ENCODE results near the gene ZNF718.
A peak's percentile ranks its signal among the peaks of the same experiment; 100 is the strongest.
"Not testable (repeated sequence)": the region's sequence is repeated elsewhere in the genome, so short reads cannot be mapped to it uniquely, and the experiment has no call there.

The ZNF718 gene

DNA sequence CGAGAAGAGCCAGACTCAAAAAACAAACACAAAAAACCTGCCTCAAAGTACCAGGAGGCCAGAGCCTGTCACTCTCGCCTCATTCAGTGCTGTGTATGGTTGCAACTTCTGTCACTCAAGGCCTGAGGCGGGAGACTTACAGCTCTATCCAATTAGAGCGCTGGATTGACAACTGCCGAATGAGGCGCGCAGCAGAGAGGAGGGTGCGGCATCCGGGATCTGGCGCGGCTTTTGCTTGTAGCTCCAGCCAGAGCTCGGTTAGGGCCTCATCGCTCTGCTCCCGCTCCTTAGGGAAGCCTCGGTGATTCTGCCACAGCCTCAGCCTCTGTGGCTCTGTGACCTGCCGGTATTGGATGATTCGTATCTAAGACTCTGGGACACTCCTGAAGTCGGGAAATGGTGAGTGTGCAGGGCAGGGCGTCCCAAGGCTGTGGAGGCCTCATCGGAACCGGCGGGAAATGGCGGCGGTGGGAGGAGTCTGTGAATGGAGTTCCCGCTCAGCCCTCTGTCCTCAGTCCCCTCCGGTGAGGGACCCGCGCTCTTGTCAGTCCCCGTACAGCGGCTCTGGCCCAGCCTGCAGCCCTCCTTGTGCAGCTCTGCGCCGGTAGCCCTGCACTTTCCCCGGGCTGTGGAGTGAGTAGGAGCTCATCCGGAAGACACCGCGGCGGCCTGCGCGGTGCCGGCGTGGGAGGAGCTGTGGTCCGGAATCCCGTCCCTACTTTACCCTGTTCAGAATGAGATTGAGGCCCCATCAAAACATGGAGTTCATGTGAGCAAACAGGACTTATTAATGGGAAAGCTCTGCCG is at the start of gene ZNF718:
Gene ZNF718, plus strand, starts transcription at position 227 of the 807 bp plus-strand sequence. Its CDS starts 170 bp downstream, at position 397.
- peak; percentile 40 to 50 for DNase-seq

DNA sequence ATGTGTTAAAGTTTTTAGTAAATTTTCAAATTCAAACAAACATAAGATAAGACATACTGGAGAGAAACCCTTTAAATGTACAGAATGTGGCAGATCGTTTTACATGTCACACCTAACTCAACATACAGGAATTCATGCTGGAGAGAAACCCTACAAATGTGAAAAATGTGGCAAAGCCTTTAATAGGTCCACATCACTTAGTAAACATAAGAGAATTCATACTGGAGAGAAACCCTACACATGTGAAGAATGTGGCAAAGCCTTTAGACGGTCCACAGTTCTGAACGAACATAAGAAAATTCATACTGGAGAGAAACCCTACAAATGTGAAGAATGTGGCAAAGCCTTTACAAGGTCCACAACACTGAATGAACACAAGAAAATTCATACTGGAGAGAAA is 38.4 kb upstream of the ZNF718 start:
- no peak for DNase-seq

DNA sequence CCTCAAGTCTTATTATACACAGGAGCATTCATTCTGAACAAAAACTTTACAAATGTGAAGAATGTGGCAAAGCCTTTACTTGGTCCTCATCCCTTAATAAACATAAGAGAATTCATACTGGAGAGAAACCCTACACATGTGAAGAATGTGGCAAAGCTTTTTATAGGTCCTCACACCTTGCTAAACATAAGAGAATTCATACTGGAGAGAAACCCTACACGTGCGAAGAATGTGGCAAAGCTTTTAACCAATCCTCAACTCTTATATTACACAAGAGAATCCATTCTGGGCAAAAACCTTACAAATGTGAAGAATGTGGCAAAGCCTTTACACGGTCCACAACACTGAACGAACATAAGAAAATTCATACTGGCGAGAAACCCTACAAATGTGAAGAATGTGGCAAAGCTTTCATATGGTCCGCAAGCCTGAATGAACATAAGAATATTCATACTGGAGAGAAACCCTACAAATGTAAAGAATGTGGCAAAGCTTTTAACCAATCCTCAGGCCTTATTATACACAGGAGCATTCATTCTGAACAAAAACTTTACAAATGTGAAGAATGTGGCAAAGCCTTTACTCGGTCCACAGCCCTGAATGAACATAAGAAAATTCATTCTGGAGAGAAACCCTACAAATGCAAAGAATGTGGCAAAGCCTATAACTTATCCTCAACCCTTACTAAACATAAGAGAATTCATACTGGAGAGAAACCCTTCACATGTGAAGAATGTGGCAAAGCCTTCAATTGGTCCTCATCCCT is 37.6 kb upstream of the ZNF718 start:
- not testable (repeated sequence) for DNase-seq

DNA sequence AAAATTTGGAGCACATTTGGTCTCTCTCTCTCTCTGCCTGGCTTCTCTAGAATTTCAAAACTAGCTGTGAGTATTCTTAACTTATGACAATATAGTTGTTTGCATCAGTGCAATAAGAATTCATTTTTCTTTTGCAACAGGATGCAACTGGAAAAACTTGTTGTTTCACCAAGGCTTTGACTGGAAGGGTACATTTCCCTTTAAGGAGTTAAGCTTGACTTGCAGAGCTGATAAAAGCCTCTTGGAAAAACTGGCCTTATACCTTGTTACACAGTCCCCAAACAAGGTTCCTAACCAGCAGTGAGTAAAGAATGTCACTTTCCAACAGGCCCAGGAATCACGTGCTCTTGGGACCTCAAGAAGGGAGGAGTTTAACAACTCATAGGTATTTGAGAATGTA is 25.9 kb upstream of the ZNF718 start:
- DNase-seq = no peak

DNA sequence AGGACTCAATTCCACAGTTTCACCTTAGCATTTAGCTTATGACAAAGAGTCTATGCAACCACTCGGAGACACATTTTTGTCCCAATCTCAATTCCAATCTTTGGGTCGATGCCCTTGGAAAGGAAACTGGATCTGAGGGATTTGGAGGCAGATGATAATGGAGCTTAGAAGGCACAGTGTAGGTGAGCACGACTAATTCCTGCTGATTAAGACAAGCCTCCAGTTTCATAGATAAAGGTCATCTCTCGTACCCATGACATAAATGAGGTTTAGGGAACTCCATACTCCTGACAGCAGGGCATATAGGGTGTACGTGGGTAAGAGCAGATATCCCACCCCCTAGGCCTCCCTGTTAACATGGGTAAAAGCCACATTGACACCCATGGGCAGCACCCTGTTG is 24.4 kb upstream of the ZNF718 start:
- DNase-seq = no peak

DNA sequence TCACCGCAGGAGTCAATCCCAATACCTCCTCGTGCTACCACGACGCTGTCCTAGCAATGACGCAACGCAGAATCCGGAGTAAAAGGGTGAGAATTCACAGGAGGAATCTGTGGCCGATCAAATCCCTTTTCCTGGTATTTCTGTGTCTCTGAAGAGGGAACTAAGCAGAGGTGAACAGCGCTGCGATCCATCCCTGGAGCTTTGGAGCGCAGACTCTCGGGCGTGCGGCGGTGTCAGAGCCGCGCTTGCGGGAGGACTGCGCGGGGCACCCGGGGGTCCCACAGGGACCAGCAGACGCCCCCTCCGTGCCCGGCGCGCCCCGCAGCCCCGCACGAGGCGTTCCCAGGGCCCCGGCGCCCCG is 17.2 kb upstream of the ZNF718 start:
- no peak for DNase-seq

DNA sequence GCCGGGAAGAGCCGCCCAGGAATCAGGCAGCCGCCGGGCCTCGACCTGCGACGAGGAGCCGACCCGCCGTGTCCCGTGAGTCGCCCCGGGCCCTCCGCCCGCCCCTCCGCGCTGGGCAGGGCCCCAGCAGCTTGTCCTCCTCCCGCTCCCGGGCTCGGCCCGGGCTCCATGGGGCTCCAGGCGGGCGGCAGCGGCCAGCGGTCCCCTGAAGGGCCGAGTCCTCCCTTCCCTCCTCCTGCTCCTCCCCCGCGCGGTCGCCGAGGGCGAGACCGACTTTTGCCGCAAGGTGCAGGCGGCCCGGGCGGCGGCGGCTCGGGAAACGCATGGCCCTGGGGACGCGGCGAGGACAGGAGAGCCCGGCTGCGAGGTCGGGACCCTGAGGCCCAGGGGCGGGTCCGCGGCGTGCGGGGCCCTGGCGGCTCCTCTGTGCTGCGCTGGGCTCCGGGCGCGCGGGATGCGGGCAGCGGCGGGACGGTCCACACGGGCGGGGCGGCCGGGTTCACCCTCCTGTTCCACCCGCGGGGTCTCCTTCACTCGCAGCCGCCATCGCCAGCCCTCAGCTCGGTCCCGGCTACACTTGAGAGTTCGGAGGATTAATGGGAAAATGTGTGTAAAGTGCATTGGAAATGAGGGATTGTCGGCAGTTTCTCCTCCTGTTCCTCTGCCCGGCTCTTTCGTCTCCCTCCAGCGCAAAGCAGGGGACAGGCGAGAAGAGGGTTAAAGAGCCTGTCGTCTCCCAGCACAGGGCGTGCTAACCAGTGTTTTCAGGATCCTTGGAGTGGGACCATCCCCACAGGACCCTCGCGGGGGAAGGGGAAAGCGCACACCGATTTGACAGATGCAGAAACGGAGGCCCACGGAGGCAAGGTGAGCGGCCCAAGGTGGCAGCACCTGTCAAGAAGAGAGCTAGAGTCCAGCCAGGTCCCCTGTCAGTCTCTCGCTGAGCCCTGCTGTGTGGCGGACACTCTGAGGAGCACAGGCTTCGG is 16.6 kb upstream of the ZNF718 start:
- no peak for DNase-seq

DNA sequence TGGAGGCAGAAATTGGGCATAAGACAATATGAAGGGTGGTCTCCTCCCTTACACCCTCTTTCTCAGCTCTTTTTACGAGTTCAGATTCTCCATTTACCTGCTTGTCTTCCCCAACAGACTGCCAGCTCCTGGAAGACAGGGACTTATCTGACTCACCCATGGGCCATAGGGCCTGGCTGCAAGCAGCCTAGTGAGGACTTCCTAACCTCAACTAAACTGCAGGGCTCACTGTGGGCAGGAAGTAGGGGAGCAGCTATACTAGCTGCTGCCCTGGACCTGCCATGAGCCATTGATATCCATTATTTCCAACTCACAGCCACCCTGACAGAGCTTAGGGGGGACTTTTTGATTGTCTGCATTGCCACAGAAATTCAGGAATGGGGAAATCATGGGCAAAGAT is 11.5 kb upstream of the ZNF718 start:
- no peak for DNase-seq

DNA sequence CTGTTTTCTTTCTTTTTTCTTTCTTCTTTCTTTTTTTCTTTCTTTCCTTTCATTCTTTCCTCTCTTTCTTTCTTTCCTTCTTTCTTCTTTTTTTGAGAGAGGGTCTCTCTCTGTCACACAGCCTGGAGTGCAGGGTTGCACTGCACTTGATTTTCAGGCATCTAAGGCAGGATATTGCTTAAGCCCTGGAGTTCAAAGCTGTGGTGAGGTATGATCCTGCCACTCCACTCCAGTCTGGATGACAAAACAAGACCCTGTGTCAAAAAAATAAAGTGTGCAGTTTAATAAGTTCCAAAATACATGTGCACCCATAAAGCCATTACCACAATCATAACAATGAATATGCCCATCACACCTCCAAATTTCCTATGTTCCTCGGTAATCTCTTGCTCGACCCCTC is 10.6 kb upstream of the ZNF718 start:
- DNase-seq = no peak

DNA sequence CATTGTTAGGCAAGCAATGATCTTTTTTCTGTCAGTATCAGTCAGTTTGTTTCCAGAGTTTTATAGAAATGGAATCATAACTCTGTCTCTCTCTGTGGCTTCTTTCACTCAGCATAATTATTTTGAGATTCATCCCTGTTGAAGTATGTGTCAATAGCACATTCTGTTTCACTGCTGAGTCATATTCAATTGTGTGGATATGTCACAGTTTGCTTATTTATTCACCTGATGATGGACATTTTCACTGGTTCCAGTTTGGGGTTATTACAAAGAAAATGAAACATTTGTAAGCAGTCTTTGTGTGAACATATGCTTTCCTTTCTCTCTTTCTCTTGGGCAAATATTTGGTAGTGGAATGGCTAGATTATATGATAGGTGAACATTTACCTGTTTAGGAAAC is 10.2 kb upstream of the ZNF718 start:
- no peak for DNase-seq

DNA sequence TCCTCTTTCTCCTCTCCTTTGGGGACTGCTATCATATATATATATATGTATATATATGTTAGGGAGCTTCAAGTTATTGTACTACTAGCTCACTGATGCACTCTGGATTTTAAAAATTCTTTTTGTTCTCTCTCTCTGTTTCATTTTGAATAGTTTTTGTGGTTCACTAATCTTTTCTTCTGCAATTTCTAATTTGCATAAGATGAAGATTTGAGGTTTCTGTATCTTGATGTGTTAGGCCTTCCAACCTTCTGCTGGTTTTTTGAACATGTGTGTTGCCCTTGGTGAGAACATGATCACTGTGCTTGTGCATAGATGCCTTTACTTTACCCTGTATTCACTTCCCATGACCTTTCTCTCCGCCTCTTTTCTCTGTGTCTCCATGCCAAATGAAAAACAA is 7.8 kb upstream of the ZNF718 start:
- DNase-seq = no peak

DNA sequence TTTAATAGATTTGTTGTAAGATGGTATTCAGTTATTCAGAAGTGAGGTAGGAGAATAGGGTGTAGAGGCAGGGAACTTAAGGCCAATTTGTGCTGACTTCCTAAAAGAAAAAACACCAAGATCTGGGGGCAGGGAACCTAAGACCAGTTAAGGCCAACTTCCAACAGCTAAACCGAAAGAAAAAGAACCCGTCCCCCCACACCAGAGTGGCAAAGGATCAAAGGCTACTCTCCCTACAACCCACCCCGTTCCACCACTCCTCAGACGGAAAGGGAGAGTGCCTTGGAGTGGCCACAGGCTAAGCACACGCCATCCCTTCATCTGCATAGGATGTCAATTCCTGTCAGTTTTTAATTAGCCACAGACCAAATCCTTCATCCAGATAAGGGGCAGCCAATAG is 3.7 kb upstream of the ZNF718 start:
- no peak for DNase-seq

DNA sequence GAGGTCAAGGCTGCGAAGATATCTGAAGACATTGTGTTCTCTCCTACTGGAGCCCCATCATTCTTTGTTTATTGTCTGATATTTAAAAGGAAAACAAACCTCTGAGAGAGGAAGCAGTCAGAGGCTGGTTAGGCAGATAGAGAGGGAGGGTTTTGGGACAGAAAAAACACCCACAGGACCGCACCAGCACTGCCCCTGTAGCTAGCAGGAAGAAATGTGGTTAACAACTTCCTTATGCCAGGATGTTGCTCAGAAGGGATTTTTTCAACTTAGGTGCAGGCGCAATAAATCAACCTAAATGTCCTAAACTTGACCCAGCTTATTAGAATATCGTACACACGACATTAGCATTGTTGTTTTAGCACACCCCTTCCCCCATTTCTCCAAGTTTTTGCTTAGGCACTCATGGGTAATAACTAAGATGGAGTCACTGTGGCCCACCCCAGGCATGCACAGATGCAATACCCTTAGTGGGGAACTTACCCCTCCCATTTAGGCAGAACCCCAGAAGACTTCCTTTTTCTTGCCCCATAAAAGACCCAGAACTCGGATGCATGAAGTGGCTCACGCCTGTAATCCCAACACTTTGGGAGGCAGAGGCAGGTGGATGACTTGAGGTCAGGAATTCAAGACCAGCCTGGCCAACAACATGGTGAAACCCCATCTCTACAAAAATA is 2.8 kb upstream of the ZNF718 start:
- DNase-seq = no peak

DNA sequence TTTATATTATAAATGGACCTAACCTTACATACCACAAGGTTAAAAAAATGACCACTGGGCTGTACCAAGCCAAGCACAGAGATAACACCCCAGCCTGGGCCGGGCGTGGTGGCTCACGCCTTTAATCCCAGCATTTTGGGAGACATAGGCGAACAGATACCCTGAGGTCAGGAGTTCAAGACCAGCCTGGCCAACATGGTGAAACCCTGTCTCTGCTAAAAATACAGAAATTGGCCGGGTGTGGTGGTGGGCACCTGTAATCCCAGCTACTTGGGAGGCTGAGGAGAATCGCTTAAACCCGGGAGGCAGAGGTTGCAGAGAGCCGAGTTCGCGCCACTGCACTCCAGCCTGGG is 403 bp upstream of the ZNF718 start:
- not testable (repeated sequence) for DNase-seq

DNA sequence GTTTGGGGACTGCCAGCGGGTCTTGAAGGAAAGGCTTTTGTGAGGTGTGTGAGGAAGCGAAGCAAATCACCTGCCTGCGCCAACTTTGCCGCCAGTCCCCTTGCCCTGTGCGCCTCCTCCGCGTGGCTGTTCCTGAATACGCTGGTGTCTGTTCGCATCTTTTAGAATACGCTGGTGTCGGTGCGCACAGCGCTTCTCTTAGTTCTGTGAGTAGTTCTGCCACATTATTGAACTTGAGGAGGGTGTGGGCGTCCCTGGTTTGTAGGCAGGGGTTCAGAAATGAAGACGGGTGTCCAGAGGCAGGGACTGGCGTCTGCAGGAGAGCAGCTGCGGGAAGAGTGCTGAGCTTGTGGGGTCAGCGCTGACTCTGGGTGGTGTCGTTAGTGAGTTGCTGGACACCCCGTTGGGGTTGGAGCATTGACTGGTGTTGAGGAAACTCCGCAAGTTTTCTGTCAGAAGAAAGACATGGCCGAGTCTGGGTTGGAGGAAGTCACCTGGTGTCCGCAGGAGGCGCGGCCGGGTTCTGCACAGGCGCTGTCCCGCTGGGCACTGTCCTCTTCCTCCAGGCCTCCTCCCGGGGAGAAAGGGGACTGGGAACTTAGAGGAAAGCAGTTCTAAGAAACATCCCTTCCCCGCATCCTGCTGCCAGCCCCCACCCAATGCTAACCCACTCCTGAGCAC is 930 bp downstream of the ZNF718 start:
- DNase-seq = no peak

DNA sequence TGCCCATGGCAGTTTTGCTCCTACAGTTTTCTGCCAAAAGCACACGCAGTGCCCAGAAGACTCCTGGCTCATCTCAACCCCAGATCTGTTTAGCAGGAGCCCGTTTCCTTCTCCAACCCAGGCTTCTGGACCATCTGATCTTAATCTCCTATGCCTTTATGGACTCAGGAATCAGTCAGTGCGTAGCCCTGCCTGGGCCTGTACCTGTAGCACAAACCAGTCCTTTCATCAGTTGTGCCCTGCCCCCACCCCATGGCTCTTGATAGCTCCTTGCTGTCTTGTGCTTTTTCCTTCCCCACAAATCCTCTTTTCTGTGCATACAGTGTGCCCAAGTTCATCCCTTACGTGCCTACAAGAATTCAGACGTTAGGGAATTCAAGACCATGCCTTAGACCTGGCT is 1.5 kb downstream of the ZNF718 start:
- no peak for DNase-seq

DNA sequence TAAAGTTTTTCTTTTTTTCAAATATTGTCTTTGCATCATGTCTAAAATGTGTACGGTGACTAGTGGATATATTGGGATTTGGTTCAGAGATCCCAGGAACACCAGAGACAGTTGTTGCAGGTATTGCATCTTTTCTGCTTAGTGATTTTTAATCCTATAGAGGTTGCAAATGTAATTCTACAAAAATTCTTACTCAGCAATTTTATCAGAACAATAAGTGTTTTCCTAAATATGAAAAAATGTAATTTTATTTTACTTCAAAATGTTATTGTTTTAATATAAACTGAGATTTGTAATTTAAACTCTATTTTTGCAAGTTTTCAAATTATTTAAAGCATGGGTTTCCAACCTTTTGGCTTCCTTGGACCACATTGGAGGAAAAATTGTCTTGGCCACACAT is 8.2 kb downstream of the ZNF718 start:
- DNase-seq = no peak

DNA sequence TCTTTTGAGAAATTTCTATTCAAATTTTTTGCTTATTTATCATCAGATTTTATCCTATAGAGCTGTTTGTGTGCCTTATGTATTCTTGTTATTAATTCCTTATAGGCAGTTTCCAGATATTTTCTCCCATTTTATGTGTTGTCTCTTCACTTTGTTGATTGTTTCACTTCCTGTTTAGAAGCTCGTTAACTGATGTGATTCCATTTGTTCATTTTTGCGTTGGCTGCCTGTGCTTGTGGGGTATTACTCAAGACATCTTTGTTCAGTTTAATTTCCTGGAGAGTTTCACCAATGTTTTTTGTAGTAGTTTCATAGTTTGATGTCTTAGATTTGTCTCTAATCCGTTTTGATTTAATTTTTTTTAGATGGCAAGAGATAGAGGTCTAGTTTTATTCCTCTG is 14.6 kb downstream of the ZNF718 start:
- no peak for DNase-seq

DNA sequence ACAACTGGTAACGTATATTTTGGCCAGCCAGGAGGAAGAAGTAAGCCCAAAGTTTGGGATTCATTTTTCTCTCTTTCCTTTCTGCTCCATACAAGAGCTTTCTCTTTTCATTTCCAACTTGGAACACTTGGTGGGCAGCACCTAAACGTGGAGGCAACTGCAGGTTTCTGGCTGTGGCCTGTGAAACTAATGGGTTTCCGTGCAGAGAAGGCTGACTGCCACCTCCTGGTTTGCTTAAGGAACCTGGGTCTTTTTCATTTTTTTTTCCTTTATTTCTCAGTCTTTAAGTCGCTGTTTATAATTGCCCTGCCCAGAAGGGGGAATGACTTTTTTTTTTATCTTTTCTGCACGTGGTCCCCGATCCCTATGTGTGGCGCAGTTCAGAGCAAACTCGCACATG is 15.4 kb downstream of the ZNF718 start:
- DNase-seq = no peak

DNA sequence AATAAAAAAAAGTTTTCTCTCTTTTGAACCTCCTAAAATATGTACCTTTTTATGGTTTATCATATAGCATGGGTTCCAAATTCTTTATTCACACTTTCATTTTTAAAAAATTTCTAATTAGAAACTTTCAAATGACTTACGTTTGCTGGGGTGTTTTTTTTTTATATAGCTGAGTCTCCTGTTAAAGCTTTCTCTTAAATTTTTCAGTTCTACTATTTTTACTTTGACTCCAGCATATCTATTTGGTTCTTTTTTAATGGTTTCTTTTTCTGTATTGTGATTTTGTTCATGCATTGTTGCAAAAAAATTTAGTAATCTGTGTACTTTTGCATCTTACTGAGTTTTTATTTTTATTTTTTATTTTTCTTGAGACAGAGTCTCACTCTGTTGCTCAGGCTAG is 22.3 kb downstream of the ZNF718 start:
- no peak for DNase-seq

DNA sequence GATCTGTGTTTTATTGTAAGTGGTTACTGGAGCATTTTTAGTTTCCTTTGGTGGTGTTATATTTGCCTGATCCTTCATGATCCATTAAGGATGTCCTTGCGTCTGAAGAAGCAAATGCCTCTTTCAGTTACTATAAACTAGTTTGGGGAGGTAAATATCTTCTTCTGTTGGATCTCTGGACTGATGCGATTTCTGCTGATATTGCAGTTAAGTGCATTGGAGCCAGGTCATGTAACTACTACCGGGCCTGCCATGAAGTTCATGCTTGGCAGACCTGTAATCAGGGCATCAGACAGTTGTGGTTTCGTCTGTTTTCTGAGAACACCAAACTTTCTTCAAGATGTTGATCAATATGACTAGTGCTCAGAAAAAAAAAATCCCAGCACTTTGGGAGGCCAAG is 22.9 kb downstream of the ZNF718 start:
- DNase-seq = no peak
